Measurements from ENCODE around the gene DDAH1.

The DDAH1 gene

DNA sequence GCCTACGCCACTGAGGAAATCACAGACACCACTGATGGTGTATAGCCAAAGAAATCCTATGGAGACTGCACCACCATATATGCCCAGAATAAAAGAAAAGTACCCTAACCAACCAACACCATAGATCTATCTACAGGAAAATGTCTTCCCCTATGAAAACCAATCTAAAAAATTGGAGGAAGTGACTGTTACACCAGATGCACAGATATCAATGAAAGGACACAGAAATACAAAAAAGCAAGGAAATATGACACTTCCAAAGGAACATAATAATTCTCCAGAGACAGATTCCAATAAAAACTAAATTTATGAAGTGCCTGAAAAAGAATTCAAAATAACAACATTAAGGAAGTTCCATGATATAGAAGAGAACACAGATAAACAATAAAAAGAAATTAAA lies 131.8 kb downstream of the DDAH1 start:
- H3K4me3 ChIP-seq (ENCODE audit: low read length), result no peak overlapping the region
- DNase-seq (ENCODE audit: low read depth), result no peak
- TF ChIP-seq CTCF (conservative IDR thresholded peaks at IDR 0.05; ENCODE audit: low read depth, low read length), result no peak

- no peak for DNase-seq (ENCODE audit: low read depth)
- TF ChIP-seq CTCF (conservative IDR thresholded peaks at IDR 0.05; ENCODE audit: low read depth, low read length), result no peak
- no peak overlapping the region for H3K4me3 ChIP-seq (ENCODE audit: low read length)
Measured at GRCh38 chr1:85332575-85332974, 132.4 kb downstream of the DDAH1 start.

GRCh38 chr1:85330711-85331290 lies 134.2 kb downstream of the DDAH1 start:
- H3K4me3 ChIP-seq (ENCODE audit: low read length), result no peak overlapping the region
- TF ChIP-seq CTCF (conservative IDR thresholded peaks at IDR 0.05; ENCODE audit: low read depth, low read length), result no peak
- DNase-seq (ENCODE audit: low read depth), result no peak

DNA sequence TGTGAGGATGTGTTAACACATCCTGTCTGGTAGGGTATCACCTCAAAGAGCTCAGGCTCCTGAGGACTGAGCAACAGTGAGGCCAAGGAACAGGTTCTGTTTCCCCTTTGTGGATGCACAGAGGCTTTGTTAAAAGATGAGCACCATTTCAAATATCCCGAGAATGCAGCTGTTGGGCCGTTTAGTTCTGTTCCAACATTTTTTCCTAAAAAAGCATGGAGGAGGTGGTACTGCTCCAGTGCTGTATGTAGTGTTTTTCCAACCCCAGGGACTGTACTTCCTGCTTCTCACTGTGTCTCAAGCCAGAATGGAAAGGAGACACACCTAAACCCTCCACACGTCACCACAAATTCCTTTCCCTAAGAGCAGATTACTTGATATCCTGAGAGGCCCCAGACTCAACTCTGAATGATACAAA lies 134.7 kb downstream of the DDAH1 start:
- DNase-seq (ENCODE audit: low read depth), result peak; percentile 93
- no peak for TF ChIP-seq CTCF (conservative IDR thresholded peaks at IDR 0.05; ENCODE audit: low read depth, low read length)
- H3K4me3 ChIP-seq (ENCODE audit: low read length), result no peak overlapping the region

DNA sequence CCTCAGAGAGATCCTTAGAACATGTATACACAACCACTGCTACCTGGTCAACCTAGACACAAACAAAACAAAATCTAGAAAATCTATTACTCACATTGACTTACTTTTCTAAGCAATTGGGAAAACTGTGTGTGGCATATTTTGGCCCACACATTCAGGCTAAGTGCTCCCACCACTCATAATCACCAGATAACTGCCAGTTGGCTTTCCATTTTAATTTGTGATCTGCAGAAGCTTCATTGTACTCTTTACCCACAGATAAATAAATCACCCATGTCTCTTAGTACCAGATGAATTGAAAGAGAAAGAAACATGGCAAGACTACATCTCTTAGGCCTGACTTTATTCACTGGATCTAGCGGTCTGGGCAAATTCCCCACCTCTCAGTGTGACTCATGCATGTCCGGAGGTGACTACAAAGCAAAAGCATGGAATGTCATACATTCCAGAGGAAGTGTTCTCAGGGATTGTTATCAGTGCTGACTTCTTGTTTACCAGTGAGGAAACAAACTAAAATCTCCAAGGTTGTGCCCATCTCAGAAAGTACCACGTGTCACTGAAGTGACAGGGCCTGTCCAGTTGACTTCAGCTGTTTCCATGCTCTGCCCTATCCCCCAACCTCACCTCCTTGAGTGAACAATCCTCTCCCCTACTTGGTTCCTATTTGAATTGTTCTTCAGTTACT lies 136.1 kb downstream of the DDAH1 start:
- H3K4me3 ChIP-seq (ENCODE audit: low read length), result no peak overlapping the region
- DNase-seq (ENCODE audit: low read depth), result peak; percentile 95
- TF ChIP-seq CTCF (conservative IDR thresholded peaks at IDR 0.05; ENCODE audit: low read depth, low read length), result no peak

DNA sequence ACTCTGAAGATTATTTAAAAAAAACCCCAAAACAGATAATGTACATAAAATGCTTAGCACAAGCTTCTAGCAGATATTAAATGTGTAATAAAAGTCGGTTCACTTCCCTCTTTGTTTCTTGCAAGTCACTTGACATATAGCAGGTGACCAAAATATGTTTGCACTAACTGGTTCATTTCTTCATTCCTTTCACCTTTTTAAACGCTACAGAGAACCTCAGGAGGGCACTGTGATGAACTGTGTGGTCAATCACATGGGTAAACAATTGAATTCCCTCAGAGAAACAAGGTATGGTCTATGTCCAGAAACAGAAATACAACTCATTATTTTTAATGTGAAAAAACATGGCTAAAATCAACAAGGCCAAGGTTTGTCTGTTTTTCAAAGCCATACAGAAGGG lies 137.2 kb downstream of the DDAH1 start:
- DNase-seq (ENCODE audit: low read depth), result no peak
- TF ChIP-seq CTCF (conservative IDR thresholded peaks at IDR 0.05; ENCODE audit: low read depth, low read length), result no peak
- no peak overlapping the region for H3K4me3 ChIP-seq (ENCODE audit: low read length)

GRCh38 chr1:85326851-85327250 lies 138.1 kb downstream of the DDAH1 start:
- DNase-seq (ENCODE audit: low read depth), result no peak
- H3K4me3 ChIP-seq (ENCODE audit: low read length), result no peak overlapping the region
- no peak for TF ChIP-seq CTCF (conservative IDR thresholded peaks at IDR 0.05; ENCODE audit: low read depth, low read length)
